ENCODE measurements around the gene SEMA5B. TPM values are rescaled to one million over a fixed set of nuclear protein-coding genes. Genes with fewer than 3 reads are reported as not detected.

The SEMA5B gene, protein sequence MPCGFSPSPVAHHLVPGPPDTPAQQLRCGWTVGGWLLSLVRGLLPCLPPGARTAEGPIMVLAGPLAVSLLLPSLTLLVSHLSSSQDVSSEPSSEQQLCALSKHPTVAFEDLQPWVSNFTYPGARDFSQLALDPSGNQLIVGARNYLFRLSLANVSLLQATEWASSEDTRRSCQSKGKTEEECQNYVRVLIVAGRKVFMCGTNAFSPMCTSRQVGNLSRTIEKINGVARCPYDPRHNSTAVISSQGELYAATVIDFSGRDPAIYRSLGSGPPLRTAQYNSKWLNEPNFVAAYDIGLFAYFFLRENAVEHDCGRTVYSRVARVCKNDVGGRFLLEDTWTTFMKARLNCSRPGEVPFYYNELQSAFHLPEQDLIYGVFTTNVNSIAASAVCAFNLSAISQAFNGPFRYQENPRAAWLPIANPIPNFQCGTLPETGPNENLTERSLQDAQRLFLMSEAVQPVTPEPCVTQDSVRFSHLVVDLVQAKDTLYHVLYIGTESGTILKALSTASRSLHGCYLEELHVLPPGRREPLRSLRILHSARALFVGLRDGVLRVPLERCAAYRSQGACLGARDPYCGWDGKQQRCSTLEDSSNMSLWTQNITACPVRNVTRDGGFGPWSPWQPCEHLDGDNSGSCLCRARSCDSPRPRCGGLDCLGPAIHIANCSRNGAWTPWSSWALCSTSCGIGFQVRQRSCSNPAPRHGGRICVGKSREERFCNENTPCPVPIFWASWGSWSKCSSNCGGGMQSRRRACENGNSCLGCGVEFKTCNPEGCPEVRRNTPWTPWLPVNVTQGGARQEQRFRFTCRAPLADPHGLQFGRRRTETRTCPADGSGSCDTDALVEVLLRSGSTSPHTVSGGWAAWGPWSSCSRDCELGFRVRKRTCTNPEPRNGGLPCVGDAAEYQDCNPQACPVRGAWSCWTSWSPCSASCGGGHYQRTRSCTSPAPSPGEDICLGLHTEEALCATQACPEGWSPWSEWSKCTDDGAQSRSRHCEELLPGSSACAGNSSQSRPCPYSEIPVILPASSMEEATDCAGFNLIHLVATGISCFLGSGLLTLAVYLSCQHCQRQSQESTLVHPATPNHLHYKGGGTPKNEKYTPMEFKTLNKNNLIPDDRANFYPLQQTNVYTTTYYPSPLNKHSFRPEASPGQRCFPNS
- total RNA-seq, result under 1 TPM in 1 of 2 experiments, not detected in 1; 0.22 TPM
- polyA plus RNA-seq (2013, experiment 1 of 2), result not detected
- polyA plus RNA-seq (2013, experiment 2 of 2), result 0.72 TPM
- 0 to 0.64 (median 0) reads per million in 172 experiments for total RNA-seq

DNA sequence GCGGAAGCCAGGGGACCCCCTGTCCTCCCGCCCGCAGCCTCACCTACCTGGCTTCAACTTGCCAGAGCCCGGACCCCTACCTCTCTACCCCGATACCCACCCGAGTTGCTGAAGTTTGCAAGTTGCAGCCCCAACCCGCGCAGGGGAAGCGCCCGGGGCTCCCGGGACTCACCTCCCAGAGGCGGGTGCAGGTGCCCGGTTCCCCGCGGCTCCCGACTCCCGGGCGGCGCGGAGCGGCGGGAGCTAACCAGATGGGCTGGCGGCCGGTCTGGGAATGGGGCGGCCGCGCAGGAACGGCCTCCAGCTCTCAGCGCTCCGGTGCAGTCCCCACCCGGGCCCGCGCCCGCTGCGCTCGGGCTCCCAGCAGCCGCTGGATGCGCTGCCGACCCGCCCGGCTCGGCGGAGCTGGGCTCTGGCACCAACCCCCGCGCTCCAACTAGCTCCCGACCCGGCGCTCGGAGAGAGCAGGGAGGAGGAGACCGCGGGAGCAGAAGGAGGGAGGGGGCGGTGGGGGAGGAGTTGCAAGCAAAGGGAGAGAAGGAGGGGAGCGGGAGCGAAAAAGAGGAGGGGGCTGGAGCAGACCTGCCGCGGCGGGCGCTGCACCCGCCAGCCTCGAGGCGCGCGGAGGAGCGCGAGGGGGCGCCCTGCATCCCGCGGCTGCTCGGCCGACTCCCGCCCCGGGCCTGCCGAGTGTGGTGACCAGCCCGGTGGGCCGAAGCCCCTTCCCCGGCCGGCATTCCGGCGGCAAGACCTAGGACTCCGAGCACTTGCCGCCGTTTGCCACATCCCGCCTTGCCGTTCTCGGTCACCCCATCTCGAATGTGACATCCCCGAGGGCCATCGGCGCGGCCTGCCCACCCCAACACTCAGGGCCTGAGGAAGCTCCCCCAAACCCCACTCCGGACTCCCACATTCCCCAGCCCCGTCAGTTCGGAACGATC, at the start of gene SEMA5B:
Gene SEMA5B, minus strand, starts transcription at position 472 of the 941 bp plus-strand sequence. CDS start 66,500 bp downstream, outside the sequence.
- Mint-ChIP-seq H3K9me3 (no peaks in the 10 kb centered on the region), H3K4me1 (ENCODE audit: low read depth) (peaks cover 12% of the 10 kb centered on the region), H3K27me3 (peaks cover 63% of the 10 kb centered on the region), H3K27ac (no peak within 1 kb of the TSS), H3K4me3 (peak within 1 kb of the TSS; percentile 81), H3K36me3 (ENCODE audit: low read depth) (no peaks in the 10 kb centered on the region)
- POLR2A ChIA-PET, result interaction anchor here (0.6 to 1.3 kb wide), 2 partner anchors 13 to 496 kb away, joined by 3 to 4 read pairs; no protein-coding TSS in a partner anchor
- H3K4me1 ChIP-seq (ENCODE audit: insufficient read depth, low read length), result peaks cover 24% of the 10 kb centered on the region
- H3K4me3 ChIP-seq (ENCODE audit: low read length), result peak within 1 kb of the TSS; percentile 58
- TF ChIP-seq, protein P1, sequence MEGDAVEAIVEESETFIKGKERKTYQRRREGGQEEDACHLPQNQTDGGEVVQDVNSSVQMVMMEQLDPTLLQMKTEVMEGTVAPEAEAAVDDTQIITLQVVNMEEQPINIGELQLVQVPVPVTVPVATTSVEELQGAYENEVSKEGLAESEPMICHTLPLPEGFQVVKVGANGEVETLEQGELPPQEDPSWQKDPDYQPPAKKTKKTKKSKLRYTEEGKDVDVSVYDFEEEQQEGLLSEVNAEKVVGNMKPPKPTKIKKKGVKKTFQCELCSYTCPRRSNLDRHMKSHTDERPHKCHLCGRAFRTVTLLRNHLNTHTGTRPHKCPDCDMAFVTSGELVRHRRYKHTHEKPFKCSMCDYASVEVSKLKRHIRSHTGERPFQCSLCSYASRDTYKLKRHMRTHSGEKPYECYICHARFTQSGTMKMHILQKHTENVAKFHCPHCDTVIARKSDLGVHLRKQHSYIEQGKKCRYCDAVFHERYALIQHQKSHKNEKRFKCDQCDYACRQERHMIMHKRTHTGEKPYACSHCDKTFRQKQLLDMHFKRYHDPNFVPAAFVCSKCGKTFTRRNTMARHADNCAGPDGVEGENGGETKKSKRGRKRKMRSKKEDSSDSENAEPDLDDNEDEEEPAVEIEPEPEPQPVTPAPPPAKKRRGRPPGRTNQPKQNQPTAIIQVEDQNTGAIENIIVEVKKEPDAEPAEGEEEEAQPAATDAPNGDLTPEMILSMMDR (IDR thresholded peaks at IDR 0.05), result peak; percentile 12
- intact Hi-C loops (cut with DNase I, micrococcal nuclease), result loop anchor here (2.0 to 10.0 kb wide), 7 partner anchors 273 to 1481 kb away; partner anchors contain the start of genes DTX3L (in 1 of the 2), PARP9 (in 1 of the 2) and POLQ (in 1 of the 2)
- ATAC-seq (ENCODE audit: poor library complexity) (peak; percentile 52), DNase-seq (peak in 6 of 14 experiments; percentile 5 to 42 (median 15))
- peaks cover 0 to 12% of the 10 kb centered on the region in 2 experiments for H3K9me3 ChIP-seq (ENCODE audit: control insufficient read depth in 1 of 2, insufficient read depth in 1 of 2, low read length in 2 of 2)
- CTCF ChIA-PET, result interaction anchor here (0.6 kb wide), 1 partner anchor 37 kb away, joined by 4 read pairs; no protein-coding TSS in a partner anchor
- peaks cover 83 to 84% of the 10 kb centered on the region in 2 experiments for H3K27me3 ChIP-seq (ENCODE audit: control insufficient read depth in 1 of 2, insufficient read depth in 2 of 2, low read length in 2 of 2)
- no peak within 1 kb of the TSS for H3K27ac ChIP-seq (ENCODE audit: low read depth in 1 of 2, low read length in 2 of 2)
- H3K36me3 ChIP-seq (ENCODE audit: insufficient read depth, low read length), result no peaks in the 10 kb centered on the region

DNA sequence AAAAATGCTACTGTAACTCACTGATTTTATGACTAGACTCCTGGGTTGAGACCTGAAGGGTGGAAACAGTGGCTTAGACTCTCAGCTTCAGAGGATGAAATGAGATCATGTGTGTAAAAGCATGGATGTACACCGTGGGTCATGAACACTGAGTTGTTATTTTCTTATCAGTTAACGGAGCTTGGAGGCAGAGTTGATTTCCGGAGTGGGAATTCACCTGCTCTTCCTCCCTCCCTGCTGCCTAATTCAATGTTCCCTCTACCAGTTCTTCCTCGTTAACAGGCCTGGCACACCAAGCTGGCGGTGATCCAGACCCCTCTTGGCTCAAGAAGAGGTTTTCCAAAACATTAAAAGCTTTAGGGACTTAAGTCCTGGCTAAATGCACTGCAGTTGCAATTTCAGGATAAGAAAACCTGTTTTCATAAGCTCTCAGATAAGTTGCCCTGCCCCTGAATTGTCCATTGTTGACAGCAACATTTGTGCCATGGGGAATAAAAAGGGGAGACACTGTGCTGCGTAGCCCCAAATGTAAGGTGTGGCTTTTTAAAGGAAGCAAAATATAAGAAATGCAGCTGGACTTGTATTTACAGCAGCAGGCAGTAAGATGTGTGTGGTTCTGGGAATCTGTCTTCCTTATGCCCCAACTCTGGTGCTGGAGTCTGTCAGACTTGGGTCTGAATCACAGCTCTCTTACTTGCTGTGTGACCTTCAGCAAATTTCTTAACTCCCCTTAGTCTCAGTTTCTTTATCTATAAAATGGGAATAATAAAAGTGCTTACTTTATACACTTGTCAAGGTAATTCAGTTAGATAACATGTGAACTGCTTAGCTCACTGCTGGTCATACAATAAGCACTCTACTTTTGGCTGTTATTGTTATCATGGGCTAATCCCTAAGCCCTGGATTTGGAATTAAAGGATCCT, 49.2 kb upstream of the SEMA5B start:
- Histone ChIP-seq H3K9me3 (ENCODE audit: control insufficient read depth in 1 of 2, insufficient read depth in 1 of 2, low read length in 2 of 2) (no peaks in the 10 kb centered on the region), H3K27me3 (ENCODE audit: control insufficient read depth in 1 of 2, insufficient read depth in 2 of 2, low read length in 2 of 2) (no peaks in the 10 kb centered on the region), H3K4me1 (ENCODE audit: insufficient read depth, low read length) (no peaks in the 10 kb centered on the region), H3K27ac (ENCODE audit: low read depth in 1 of 2, low read length in 2 of 2) (no peak overlapping the region), H3K36me3 (ENCODE audit: insufficient read depth, low read length) (no peaks in the 10 kb centered on the region), H3K4me3 (ENCODE audit: low read length) (no peak overlapping the region)
- intact Hi-C loops (cut with DNase I, micrococcal nuclease), result no loop called here
- H3K4me3 Mint-ChIP-seq, result no peak overlapping the region
- DNase-seq, result peak in 1 of 14 experiments; percentile 2
- H3K4me1 Mint-ChIP-seq (ENCODE audit: low read depth), result peaks cover 8% of the 10 kb centered on the region
- H3K9me3 Mint-ChIP-seq, result no peaks in the 10 kb centered on the region
- H3K27ac Mint-ChIP-seq, result no peak overlapping the region
- no peaks in the 10 kb centered on the region for H3K27me3 Mint-ChIP-seq
- CTCF ChIA-PET, result no interaction called here
- TF ChIP-seq, protein P1 (IDR thresholded peaks at IDR 0.05), result no peak
- POLR2A ChIA-PET, result no interaction called here
- ATAC-seq (ENCODE audit: poor library complexity), result no peak
- H3K36me3 Mint-ChIP-seq (ENCODE audit: low read depth), result no peaks in the 10 kb centered on the region
